ENCODE data around the gene PKMYT1. TPM values are rescaled to one million over a fixed set of nuclear protein-coding genes. Genes with fewer than 3 reads are reported as not detected.

Gene PKMYT1
- polyA plus RNA-seq, 1 experiment: 1.2 TPM

DNA sequence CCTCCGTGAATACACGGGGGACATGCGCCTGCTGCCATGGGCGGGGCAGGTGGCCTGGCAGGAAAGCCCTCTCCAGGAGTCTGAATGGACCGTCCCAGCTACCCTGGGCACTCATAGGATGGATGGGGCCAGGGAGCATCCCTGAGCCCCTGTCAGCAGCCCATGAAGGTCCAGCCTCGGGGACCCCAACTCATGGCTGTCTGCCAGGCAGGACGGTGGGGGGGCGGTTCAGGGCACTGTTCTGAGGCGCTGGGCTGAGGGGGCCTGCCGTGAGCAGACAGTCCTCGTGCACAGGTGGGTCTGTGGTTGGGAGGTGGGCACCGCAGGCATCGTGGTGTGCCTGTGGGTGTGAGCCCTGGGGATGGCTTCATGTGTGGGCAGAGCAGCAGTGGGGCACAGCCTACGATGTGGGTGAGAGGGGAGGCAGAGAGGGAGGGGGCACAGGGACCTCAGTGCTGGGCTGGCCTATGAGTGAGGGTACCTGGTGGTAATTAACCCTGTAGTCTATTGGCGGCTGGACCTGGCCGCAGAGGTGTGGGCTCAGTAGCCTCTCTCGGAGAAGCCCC, 6.5 kb upstream of the PKMYT1 start:
- Histone ChIP-seq H3K27ac (ENCODE audit: low read depth, low read length) (no peak overlapping the region), H3K27me3 (ENCODE audit: control insufficient read depth, insufficient read depth, low read length) (peaks cover 20% of the 10 kb centered on the region), H3K9me3 (ENCODE audit: control insufficient read depth, insufficient read depth, low read length) (no peaks in the 10 kb centered on the region), H3K4me3 (ENCODE audit: low read depth, low read length) (no peak overlapping the region)
- CTCF ChIA-PET: no interaction called here
- TF ChIP-seq, protein P1, sequence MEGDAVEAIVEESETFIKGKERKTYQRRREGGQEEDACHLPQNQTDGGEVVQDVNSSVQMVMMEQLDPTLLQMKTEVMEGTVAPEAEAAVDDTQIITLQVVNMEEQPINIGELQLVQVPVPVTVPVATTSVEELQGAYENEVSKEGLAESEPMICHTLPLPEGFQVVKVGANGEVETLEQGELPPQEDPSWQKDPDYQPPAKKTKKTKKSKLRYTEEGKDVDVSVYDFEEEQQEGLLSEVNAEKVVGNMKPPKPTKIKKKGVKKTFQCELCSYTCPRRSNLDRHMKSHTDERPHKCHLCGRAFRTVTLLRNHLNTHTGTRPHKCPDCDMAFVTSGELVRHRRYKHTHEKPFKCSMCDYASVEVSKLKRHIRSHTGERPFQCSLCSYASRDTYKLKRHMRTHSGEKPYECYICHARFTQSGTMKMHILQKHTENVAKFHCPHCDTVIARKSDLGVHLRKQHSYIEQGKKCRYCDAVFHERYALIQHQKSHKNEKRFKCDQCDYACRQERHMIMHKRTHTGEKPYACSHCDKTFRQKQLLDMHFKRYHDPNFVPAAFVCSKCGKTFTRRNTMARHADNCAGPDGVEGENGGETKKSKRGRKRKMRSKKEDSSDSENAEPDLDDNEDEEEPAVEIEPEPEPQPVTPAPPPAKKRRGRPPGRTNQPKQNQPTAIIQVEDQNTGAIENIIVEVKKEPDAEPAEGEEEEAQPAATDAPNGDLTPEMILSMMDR (IDR thresholded peaks at IDR 0.05; ENCODE audit: low read depth, low read length): no peak
- POLR2A ChIA-PET: no interaction called here
- no peak for DNase-seq (ENCODE audit: low read depth, low spot score)

DNA sequence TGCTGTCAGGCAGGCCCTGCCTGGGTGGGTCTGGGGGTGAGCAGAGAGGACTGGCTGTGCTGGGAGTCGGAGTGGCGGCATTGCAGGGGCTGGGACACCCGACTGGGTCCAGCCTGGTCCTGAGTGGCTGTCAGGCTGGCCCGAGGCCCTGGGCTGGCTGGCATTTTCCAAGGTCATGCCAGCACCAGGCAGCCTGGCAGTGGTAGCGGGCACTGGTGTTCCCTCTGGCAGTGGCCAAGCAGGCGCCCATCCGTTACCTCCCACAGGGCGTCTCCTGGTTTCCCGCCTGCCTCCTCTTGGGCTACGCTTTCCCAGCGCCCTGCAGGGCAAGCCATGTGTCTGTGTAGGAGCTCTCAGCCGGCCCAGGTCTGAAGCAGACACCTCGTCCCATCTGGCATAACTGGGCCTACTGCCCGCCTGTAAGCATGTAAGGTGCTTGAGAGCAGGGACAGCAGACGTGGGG, 5.7 kb upstream of the PKMYT1 start:
- no peak for DNase-seq (ENCODE audit: low read depth, low spot score)
- Histone ChIP-seq H3K27ac (ENCODE audit: low read depth, low read length) (no peak overlapping the region), H3K4me3 (ENCODE audit: low read depth, low read length) (no peak overlapping the region), H3K9me3 (ENCODE audit: control insufficient read depth, insufficient read depth, low read length) (peaks cover 1% of the 10 kb centered on the region; the same call in 1 of the 2 replicates), H3K27me3 (ENCODE audit: control insufficient read depth, insufficient read depth, low read length) (peaks cover 20% of the 10 kb centered on the region)
- TF ChIP-seq, protein P1 (IDR thresholded peaks at IDR 0.05; ENCODE audit: low read depth, low read length): no peak
- ChIA-PET CTCF (no interaction called here), POLR2A (no interaction called here)

DNA sequence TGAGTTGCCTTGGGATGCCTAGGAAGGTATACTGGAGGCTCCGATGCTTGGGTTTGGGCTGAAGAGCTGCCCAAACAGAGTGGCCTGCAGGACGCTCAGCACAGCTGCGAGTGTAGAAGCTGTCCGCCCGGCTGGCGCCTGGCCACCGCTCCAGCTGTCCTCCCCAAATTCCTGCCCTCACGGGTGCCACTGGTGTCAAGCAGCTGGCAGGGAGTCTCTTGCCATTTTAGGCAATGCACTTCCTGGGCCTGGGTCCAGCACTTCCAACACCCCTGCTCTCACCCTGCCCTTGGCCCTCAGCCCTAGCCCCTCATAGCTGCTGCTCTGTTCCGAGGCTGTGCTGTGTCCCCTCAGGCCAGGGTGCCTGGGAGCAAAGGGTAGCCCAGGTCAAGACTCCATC, 5.2 kb upstream of the PKMYT1 start:
- H3K27ac ChIP-seq (ENCODE audit: low read depth, low read length): no peak overlapping the region
- TF ChIP-seq, protein P1 (IDR thresholded peaks at IDR 0.05; ENCODE audit: low read depth, low read length): no peak
- no peak for DNase-seq (ENCODE audit: low read depth, low spot score)
- H3K27me3 ChIP-seq (ENCODE audit: control insufficient read depth, insufficient read depth, low read length): peaks cover 18% of the 10 kb centered on the region
- no peak overlapping the region for H3K4me3 ChIP-seq (ENCODE audit: low read depth, low read length)
- ChIA-PET CTCF (no interaction called here), POLR2A (no interaction called here)
- H3K9me3 ChIP-seq (ENCODE audit: control insufficient read depth, insufficient read depth, low read length): peaks cover 5% of the 10 kb centered on the region; the same call in 1 of the 2 replicates

DNA sequence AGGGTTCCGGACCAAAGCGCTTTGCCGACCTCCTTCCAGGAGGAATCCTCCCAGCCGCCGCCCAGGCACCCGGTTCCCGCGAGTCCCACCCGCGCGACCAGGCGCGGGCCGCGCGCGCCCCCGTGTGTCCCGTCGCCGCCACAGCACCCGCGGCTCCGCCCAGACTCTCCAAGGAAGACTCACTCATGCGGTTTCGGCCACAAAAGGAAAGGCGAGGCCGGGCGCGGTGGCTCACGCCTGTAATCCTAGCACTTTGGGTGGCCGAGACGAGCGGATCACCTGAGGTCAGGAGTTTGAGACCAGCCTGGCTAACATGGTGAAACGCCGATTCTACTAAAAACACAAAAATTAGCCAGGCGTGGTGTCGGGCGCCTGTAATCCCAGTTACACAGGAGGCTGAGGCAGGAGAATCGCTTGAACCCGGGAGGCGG, 3.5 kb upstream of the PKMYT1 start:
- peak; percentile 7 for DNase-seq (ENCODE audit: low read depth, low spot score)
- TF ChIP-seq, protein P1 (IDR thresholded peaks at IDR 0.05; ENCODE audit: low read depth, low read length): peak; percentile 67
- peaks cover 10% of the 10 kb centered on the region for H3K27me3 ChIP-seq (ENCODE audit: control insufficient read depth, insufficient read depth, low read length)
- ChIA-PET CTCF (no interaction called here), POLR2A (no interaction called here)
- H3K9me3 ChIP-seq (ENCODE audit: control insufficient read depth, insufficient read depth, low read length): peaks cover 5% of the 10 kb centered on the region; the same call in 1 of the 2 replicates
- H3K27ac ChIP-seq (ENCODE audit: low read depth, low read length): no peak overlapping the region
- peak overlapping the region; percentile 39 for H3K4me3 ChIP-seq (ENCODE audit: low read depth, low read length)

DNA sequence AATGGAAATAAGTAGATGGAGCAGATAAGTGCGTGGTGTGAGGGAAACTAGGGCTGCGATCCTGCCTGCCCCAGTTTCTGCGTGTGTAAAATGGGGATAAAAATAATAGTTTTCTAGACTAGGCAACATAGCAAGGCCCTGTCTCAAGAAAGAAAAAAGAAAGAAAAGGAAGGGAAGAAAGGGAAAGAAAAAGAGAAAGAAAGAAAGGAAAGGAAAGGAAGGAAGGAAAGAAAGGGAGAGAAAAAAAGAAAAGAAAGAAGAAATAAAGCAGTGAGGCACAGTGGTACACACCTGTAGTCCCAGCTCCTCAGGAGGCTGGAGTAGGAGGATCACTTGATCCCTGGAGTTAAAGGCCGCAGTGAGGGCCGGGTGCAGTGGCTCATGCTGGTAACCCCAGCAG, 2.2 kb upstream of the PKMYT1 start:
- TF ChIP-seq, protein P1 (IDR thresholded peaks at IDR 0.05; ENCODE audit: low read depth, low read length): no peak
- ChIA-PET POLR2A (no interaction called here), CTCF (interaction anchor here (0.9 kb wide), 1 partner anchor 12 kb away, joined by 3 read pairs; no protein-coding TSS in a partner anchor)
- Histone ChIP-seq H3K4me3 (ENCODE audit: low read depth, low read length) (no peak overlapping the region), H3K27me3 (ENCODE audit: control insufficient read depth, insufficient read depth, low read length) (peaks cover 6% of the 10 kb centered on the region), H3K9me3 (ENCODE audit: control insufficient read depth, insufficient read depth, low read length) (peaks cover 5% of the 10 kb centered on the region; the same call in 1 of the 2 replicates), H3K27ac (ENCODE audit: low read depth, low read length) (no peak overlapping the region)
- no peak for DNase-seq (ENCODE audit: low read depth, low spot score)

Measured in AG04450 (cell line).